H1 (cell line): Measurements from ENCODE around the gene CSNK2B. TPM values are rescaled to one million over a fixed set of nuclear protein-coding genes. Genes with fewer than 3 reads are reported as not detected.

Experiments
- CTCF ChIA-PET: fragments of 300-600 bp; sonication (Branson Sonifier 250); formaldehyde crosslinking; loops from one replicate; lab custom pipeline; 2021; ENCODE audit not compliant: partially characterized antibody; lab: Charles Lee
- POLR2A ChIA-PET: fragments of 300-600 bp; sonication (Branson Sonifier 250); formaldehyde crosslinking; loops from one replicate; lab custom pipeline; 2021; ENCODE audit warnings: inconsistent platforms; ENCODE audit not compliant: partially characterized antibody; lab: Charles Lee
- DNase-seq, 2 experiments: peaks; one replicate each; pipeline versions ENCODE4 v3.0.0 to v3.0.0-alpha.2; 2010 to 2022; ENCODE audit warnings: low spot score in 2 of 2, low read depth in 1 of 2, mixed read lengths in 1 of 2
- FAIRE-seq: peaks from 2 replicates; lab custom pipeline; 2011; peaks lifted over from hg19 to GRCh38; lab: Jason Lieb, UNC
- H2AFZ ChIP-seq: 2 replicates; pipeline ENCODE4 v1.8.1; 2012; ENCODE audit warnings: low read length, inconsistent platforms
- H2AK5ac ChIP-seq: 2 replicates; pipeline ENCODE4 v1.6.1; 2013; ENCODE audit warnings: low read depth, low read length
- H2BK120ac ChIP-seq: replicated peaks from 2 replicates; pipeline ENCODE3; 2013; ENCODE audit warnings: low read depth, low read length, inconsistent platforms
- H2BK12ac ChIP-seq: 2 replicates; pipeline ENCODE4 v1.6.1; 2013; ENCODE audit warnings: low read depth, low read length
- H2BK15ac ChIP-seq: 2 replicates; pipeline ENCODE4 v1.6.1; 2013; ENCODE audit warnings: low read length
- H2BK20ac ChIP-seq: 2 replicates; pipeline ENCODE4 v1.6.1; 2013; ENCODE audit warnings: low read length
- H2BK5ac ChIP-seq: 2 replicates; pipeline ENCODE4 v1.6.1; 2013; ENCODE audit warnings: low read depth, low read length
- H3K14ac ChIP-seq: 2 replicates; pipeline ENCODE4 v1.6.1; 2013; ENCODE audit warnings: inconsistent platforms; ENCODE audit not compliant: insufficient read length
- H3K18ac ChIP-seq: 2 replicates; pipeline ENCODE4 v1.6.1; 2013; ENCODE audit warnings: low read length; ENCODE audit errors: extremely low read depth
- H3K23ac ChIP-seq: 2 replicates; pipeline ENCODE4 v1.6.1; 2013; ENCODE audit warnings: inconsistent platforms; ENCODE audit not compliant: insufficient read length
- H3K23me2 ChIP-seq: 2 replicates; pipeline ENCODE4 v1.6.1; 2013; ENCODE audit warnings: low read depth, low read length
- H3K27ac ChIP-seq: 2 replicates; pipeline ENCODE4 v1.6.1; 2011; ENCODE audit warnings: low read depth, low read length, inconsistent platforms
- H3K27me3 ChIP-seq, 4 experiments: replicated peaks in 1 of 4; 1 replicate in 1 of 4; 2 replicates in 3 of 4; pipeline versions ENCODE4 v1.6.1 to v1.8.1; 2011 to 2013; ENCODE audit warnings: low read length in 3 of 4, mild to moderate bottlenecking in 3 of 4, inconsistent platforms in 2 of 4, mixed read lengths in 2 of 4, moderate library complexity in 1 of 4; ENCODE audit not compliant: control insufficient read depth in 3 of 4, insufficient read depth in 3 of 4; ENCODE audit errors: extremely low read depth in 1 of 4
- H3K36me3 ChIP-seq, 4 experiments: 2 replicates each; pipeline versions ENCODE4 v1.6.1 to v1.8.1; 2011 to 2013; ENCODE audit warnings: mild to moderate bottlenecking in 4 of 4, low read length in 3 of 4, moderate library complexity in 2 of 4, control low read depth in 1 of 4, inconsistent platforms in 1 of 4; ENCODE audit not compliant: insufficient read depth in 4 of 4, control insufficient read depth in 2 of 4
- H3K4ac ChIP-seq: replicated peaks from 2 replicates; pipeline ENCODE3; 2013; ENCODE audit warnings: low read length, low read depth, mixed read lengths, inconsistent platforms; ENCODE audit not compliant: insufficient read length
- H3K4me1 ChIP-seq, 4 experiments: replicated peaks in 1 of 4; 1 replicate in 1 of 4; 2 replicates in 3 of 4; pipeline versions ENCODE4 v1.6.1 to v1.8.1; 2011 to 2013; ENCODE audit warnings: low read length in 3 of 4, inconsistent platforms in 2 of 4, mixed read lengths in 1 of 4; ENCODE audit not compliant: insufficient read depth in 4 of 4, control insufficient read depth in 3 of 4
- H3K4me2 ChIP-seq, 2 experiments: 2 replicates each; pipeline versions ENCODE4 v1.6.1 to v1.8.1; 2011 to 2013; ENCODE audit warnings: low read depth in 2 of 2, low read length in 2 of 2, control low read depth in 1 of 2, inconsistent platforms in 1 of 2, mild to moderate bottlenecking in 1 of 2; ENCODE audit not compliant: insufficient read depth in 1 of 2
- H3K4me3 ChIP-seq, 4 experiments: fragments of 200-600, 300-600 bp in 1 of 4; sonication (generic), shearing (Covaris generic), sonication (Bioruptor Twin) in 1 of 4; 2 replicates each; pipeline versions ENCODE4 v1.5.1 to v1.8.1; 2011 to 2016; ENCODE audit warnings: low read length in 4 of 4, low read depth in 3 of 4, control low read depth in 2 of 4, inconsistent platforms in 2 of 4, mild to moderate bottlenecking in 2 of 4, mixed read lengths in 1 of 4, moderate library complexity in 1 of 4; ENCODE audit not compliant: insufficient read depth in 2 of 4; ENCODE audit errors: extremely low read depth in 1 of 4
- H3K56ac ChIP-seq: replicated peaks from 2 replicates; pipeline ENCODE3; 2013; ENCODE audit warnings: low read depth, mild to moderate bottlenecking, mixed read lengths, low read length, inconsistent platforms; ENCODE audit not compliant: insufficient read length
- H3K79me1 ChIP-seq: 2 replicates; pipeline ENCODE4 v1.6.1; 2013; ENCODE audit warnings: low read depth, low read length, control low read depth
- H3K79me2 ChIP-seq, 2 experiments: 2 replicates each; pipeline versions ENCODE4 v1.6.1 to v1.8.1; 2012 to 2013; ENCODE audit warnings: low read length in 2 of 2, mild to moderate bottlenecking in 2 of 2, inconsistent platforms in 1 of 2; ENCODE audit not compliant: insufficient read depth in 2 of 2, control insufficient read depth in 1 of 2
- H3K9ac ChIP-seq, 4 experiments: replicated peaks in 1 of 4; 1 replicate in 1 of 4; 2 replicates in 3 of 4; pipeline versions ENCODE4 v1.6.1 to v1.8.1; 2011 to 2013; ENCODE audit warnings: low read depth in 3 of 4, low read length in 3 of 4, control low read depth in 2 of 4, mild to moderate bottlenecking in 2 of 4, moderate library complexity in 2 of 4, inconsistent platforms in 1 of 4; ENCODE audit errors: extremely low read depth in 1 of 4
- H3K9me3 ChIP-seq, 2 experiments: 2 replicates each; pipeline versions ENCODE4 v1.6.1 to v1.8.1; 2012 to 2013; ENCODE audit warnings: mild to moderate bottlenecking in 2 of 2, moderate library complexity in 2 of 2, control low read depth in 1 of 2, inconsistent platforms in 1 of 2, low read depth in 1 of 2, low read length in 1 of 2, mixed read lengths in 1 of 2; ENCODE audit not compliant: insufficient read depth in 2 of 2
- H4K20me1 ChIP-seq, 2 experiments: replicated peaks in 1 of 2; 2 replicates each; pipeline versions ENCODE3 to v1.8.1; 2011 to 2013; ENCODE audit warnings: inconsistent platforms in 2 of 2, low read length in 2 of 2, mild to moderate bottlenecking in 1 of 2; ENCODE audit not compliant: insufficient read depth in 2 of 2, control insufficient read depth in 1 of 2
- H4K5ac ChIP-seq: 2 replicates; pipeline ENCODE4 v1.6.1; 2013; ENCODE audit warnings: low read length, low read depth, mixed read lengths, inconsistent platforms; ENCODE audit not compliant: insufficient read length
- H4K8ac ChIP-seq: 2 replicates; pipeline ENCODE4 v1.8.0; 2013; ENCODE audit warnings: mild to moderate bottlenecking, moderate library complexity, low read length, inconsistent platforms; ENCODE audit not compliant: insufficient read depth; ENCODE audit errors: extremely low read depth
- H4K91ac ChIP-seq: replicated peaks from 2 replicates; pipeline ENCODE3; 2013; ENCODE audit warnings: low read length, mixed read lengths, inconsistent platforms; ENCODE audit not compliant: insufficient read length
- BACH1 ChIP-seq: IDR thresholded peaks from 2 replicates; pipeline ENCODE4 v1.6.1; 2012; ENCODE audit warnings: low read length, improper control_type of control experiment
- CHD2 ChIP-seq: IDR thresholded peaks from 2 replicates; pipeline ENCODE4 v1.6.1; 2012; ENCODE audit warnings: low read length, improper control_type of control experiment
- EGR1 ChIP-seq: IDR thresholded peaks from 2 replicates; pipeline ENCODE4 v1.6.1; 2011; ENCODE audit warnings: low read depth, low read length, borderline replicate concordance
- GTF2F1 ChIP-seq: IDR thresholded peaks from 2 replicates; pipeline ENCODE4 v1.6.1; 2012; ENCODE audit warnings: low read depth, low read length, improper control_type of control experiment, borderline replicate concordance
- JUN ChIP-seq: IDR thresholded peaks from 2 replicates; pipeline ENCODE4 v1.6.1; 2011; ENCODE audit warnings: low read depth, mild to moderate bottlenecking, improper control_type of control experiment, low read length
- RBBP5 ChIP-seq: IDR thresholded peaks from 2 replicates; pipeline ENCODE4 v1.7.1; 2012; ENCODE audit warnings: low read depth, mild to moderate bottlenecking, inconsistent platforms, low read length, moderate library complexity, borderline replicate concordance
- TAF1 ChIP-seq: IDR thresholded peaks from 2 replicates; pipeline ENCODE4 v1.6.1; 2011; ENCODE audit warnings: mild to moderate bottlenecking, low read depth, low read length
- WGBS, 2 experiments: shearing (Covaris generic) in 1 of 2; methylation state at CpG; one replicate each; pipeline versions ENCODE4 v1.1.6 to v1.1.7; 2013 to 2015; ENCODE audit warnings: low lambda C conversion rate in 2 of 2, mixed read lengths in 2 of 2, inconsistent platforms in 1 of 2, low coverage in 1 of 2, missing lambda C conversion rate in 1 of 2; ENCODE audit not compliant: insufficient replicate concordance in 2 of 2, insufficient coverage in 1 of 2, insufficient read length in 1 of 2; ENCODE audit errors: extremely low coverage in 1 of 2, missing lambda C conversion rate in 1 of 2; 5-methylcytosine and 5-hydroxymethylcytosine counted together
- polyA plus RNA-seq, 7 experiments: library from polyadenylated mRNA; depleted of rRNA in 3 of 7; stranded (reverse) in 5 of 7; unstranded in 2 of 7; fragments of >200 nt in 5 of 7; fragments of 200-250 nt in 2 of 7; gene quantifications; 1 replicate in 5 of 7; 2 replicates in 1 of 7; 4 replicates in 1 of 7; pipeline versions ENCODE4 v1.2.1 to v1.2.3, GENCODE V29; 2011 to 2013; ENCODE audit warnings: missing spikeins in 2 of 7, mixed read lengths in 2 of 7
- total RNA-seq: library from RNA; stranded (reverse); fragmentation: NEBNext Ultra II Directional; extraction: Animal tissue kit (Norgen Biotek cat#: 25700); gene quantifications from 2 replicates; pipeline ENCODE4 v1.2.1, GENCODE V29; 2021
- TF ChIP-seq, protein P1 (sequence below): IDR thresholded peaks from 2 replicates; pipeline ENCODE4 v1.6.1; 2012; ENCODE audit warnings: inconsistent platforms
- TF ChIP-seq, protein P2 (sequence below): IDR thresholded peaks from 2 replicates; pipeline ENCODE4 v1.6.1; 2012; ENCODE audit warnings: low read length, inconsistent platforms

Gene CSNK2B
- total and polyA plus RNA-seq, 2 of the 8 experiments (the other 6 are each of a cell fraction or from before 2014, with no cell fraction given), result 169 to 208 TPM

DNA sequence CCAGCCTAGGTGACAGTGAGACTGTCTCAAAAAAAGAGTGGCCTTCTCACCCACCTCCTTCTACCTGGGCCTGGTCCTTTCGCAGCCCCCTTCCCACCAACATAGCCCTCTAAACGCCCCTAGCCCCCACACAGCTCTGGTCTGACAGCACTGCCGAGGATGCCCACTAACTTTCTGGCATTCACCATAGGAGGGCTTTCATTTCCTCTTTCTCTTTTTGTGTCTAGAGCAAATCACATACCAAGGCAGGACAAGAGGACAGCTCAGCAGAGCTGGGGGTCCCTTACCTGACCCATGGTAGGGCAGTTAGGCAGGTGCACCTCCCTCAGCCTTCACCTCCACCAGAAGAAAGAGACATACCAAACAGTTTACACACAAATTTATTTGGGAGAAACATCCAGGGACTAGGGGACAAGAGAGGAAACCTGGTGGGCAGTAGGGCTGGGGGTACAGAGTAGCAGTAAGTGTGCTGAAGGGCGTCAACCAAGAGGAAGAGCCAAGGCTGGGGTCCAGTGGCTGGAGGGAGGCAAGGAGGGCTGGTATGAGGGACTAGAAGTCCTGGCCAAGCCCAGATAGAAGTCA lies 10.5 kb downstream of the CSNK2B start:
- Histone ChIP-seq H4K91ac (no peak overlapping the region), H3K4me1 (peaks cover 0 to 7% (median 2%) of the 10 kb centered on the region in 4 experiments; a peak in 4 of 7 replicates), H3K23ac (no peak overlapping the region), H3K36me3 (peaks cover 2 to 9% (median 8%) of the 10 kb centered on the region in 4 experiments; a peak in 6 of 8 replicates), H2BK20ac (no peak overlapping the region), H3K23me2 (peaks cover 4% of the 10 kb centered on the region; the same call in 1 of the 2 replicates), H3K79me2 (no peaks in the 10 kb centered on the region), H4K5ac (no peak overlapping the region), H3K4me3 (no peak overlapping the region), H3K79me1 (no peaks in the 10 kb centered on the region), H2AK5ac (no peak overlapping the region), H3K4me2 (no peak overlapping the region), H3K27me3 (peaks cover 0 to 3% (median 2%) of the 10 kb centered on the region in 4 experiments; a peak in 4 of 7 replicates), H3K27ac (no peak overlapping the region), H4K8ac (no peak overlapping the region), H4K20me1 (no peaks in the 10 kb centered on the region), H3K14ac (no peak overlapping the region), H3K4ac (no peak overlapping the region), H2BK15ac (no peak overlapping the region), H2AFZ (no peak overlapping the region), H3K18ac (no peak overlapping the region), H2BK12ac (no peak overlapping the region), H2BK120ac (no peak overlapping the region), H3K9ac (no peak overlapping the region), H3K9me3 (peaks cover 0 to 2% of the 10 kb centered on the region in 2 experiments; a peak in 1 of 4 replicates), H2BK5ac (no peak overlapping the region), H3K56ac (no peak overlapping the region)
- no peak for DNase-seq
- TF ChIP-seq JUN, result no peak
- TF ChIP-seq EGR1, result no peak
- TF ChIP-seq, protein P1, sequence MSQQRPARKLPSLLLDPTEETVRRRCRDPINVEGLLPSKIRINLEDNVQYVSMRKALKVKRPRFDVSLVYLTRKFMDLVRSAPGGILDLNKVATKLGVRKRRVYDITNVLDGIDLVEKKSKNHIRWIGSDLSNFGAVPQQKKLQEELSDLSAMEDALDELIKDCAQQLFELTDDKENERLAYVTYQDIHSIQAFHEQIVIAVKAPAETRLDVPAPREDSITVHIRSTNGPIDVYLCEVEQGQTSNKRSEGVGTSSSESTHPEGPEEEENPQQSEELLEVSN, result no peak
- TF ChIP-seq CHD2, result no peak
- TF ChIP-seq, protein P2, sequence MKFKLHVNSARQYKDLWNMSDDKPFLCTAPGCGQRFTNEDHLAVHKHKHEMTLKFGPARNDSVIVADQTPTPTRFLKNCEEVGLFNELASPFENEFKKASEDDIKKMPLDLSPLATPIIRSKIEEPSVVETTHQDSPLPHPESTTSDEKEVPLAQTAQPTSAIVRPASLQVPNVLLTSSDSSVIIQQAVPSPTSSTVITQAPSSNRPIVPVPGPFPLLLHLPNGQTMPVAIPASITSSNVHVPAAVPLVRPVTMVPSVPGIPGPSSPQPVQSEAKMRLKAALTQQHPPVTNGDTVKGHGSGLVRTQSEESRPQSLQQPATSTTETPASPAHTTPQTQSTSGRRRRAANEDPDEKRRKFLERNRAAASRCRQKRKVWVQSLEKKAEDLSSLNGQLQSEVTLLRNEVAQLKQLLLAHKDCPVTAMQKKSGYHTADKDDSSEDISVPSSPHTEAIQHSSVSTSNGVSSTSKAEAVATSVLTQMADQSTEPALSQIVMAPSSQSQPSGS, result no peak
- TF ChIP-seq RBBP5, result no peak
- TF ChIP-seq GTF2F1, result no peak
- no peak for TF ChIP-seq TAF1
- TF ChIP-seq BACH1, result no peak
- no peak for FAIRE-seq
- WGBS, 2 experiments, result 86% methylated on average over 4 of the region's 4 CpGs; no CpG with 5 or more reads in 1 of the 2 experiments
- POLR2A ChIA-PET, result interaction anchor here (1.2 to 2.0 kb wide), 4 partner anchors 9 to 158 kb away, joined by 4 to 8 read pairs (median 4); no protein-coding TSS in a partner anchor
- CTCF ChIA-PET, result no interaction called here
